ENCODE results near the gene HOXD4. TPM values are rescaled to one million over a fixed set of nuclear protein-coding genes. Genes with fewer than 3 reads are reported as not detected.

The HOXD4 gene
- total RNA-seq, 1 experiment from 2014 or later = 1.2 TPM

DNA sequence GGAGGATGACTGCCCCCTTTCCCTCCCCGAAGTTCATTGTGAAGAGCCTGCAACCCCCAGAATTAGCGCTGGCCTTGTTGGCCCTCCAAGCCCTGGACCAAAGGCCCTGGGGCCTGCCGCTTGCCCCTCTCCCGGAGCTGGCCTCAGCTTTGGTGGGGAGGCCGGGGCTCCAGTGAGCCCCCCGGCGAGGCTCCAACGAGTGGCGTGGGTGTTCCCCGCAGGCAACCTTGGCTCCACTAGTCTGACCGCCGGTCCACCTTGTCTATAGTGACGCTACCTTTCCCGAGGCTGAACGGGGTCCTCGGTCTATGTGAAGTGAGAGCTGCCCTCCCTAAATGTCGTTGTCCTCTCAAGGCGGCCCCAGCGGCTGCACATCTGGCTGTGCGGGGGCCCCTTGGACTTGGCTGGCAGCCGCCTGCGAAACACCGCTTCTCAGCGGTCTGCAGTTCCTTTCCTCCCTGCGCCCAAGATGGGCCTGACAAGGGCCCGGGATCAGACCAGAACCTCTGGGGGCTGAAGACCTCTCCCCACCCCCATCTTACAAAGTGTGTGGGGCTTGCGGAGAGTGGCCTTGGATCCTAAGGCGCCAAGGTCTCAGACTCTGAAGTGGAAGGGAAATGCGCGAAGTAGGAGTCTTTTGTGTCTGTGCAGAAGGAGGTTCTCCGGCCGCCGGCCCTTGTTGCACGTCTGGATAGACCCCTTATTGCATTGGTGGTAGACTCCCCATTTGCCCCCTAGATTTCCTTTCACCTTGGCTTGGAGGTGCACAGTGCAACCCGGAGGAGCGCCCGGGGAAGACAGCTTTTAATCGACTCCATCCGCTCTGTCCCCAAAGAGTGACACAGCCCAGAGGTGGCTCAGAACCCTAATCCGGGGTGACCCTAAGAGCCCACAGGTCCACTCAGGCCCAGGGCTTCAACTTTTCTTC, 38.7 kb upstream of the HOXD4 start:
- Histone ChIP-seq H3K36me3 (ENCODE audit: control insufficient read depth, insufficient read depth, low read length) (no peaks in the 10 kb centered on the region), H3K4me3 (ENCODE audit: low read depth, low read length) (no peak overlapping the region), H3K9me3 (no peaks in the 10 kb centered on the region), H3K4me1 (no peaks in the 10 kb centered on the region), H3K27me3 (replicated peaks; ENCODE audit: control insufficient read depth, insufficient read depth, low read length) (peaks cover 7% of the 10 kb centered on the region)
- no peak for DNase-seq
- Mint-ChIP-seq H3K36me3 (ENCODE audit: insufficient read depth, unreplicated experiment) (no peaks in the 10 kb centered on the region), H3K4me1 (ENCODE audit: low read depth, unreplicated experiment) (no peaks in the 10 kb centered on the region), H3K27ac (ENCODE audit: unreplicated experiment) (no peak overlapping the region), H3K4me3 (ENCODE audit: unreplicated experiment) (no peak overlapping the region), H3K9me3 (ENCODE audit: unreplicated experiment) (no peaks in the 10 kb centered on the region), H3K27me3 (ENCODE audit: insufficient read depth, unreplicated experiment) (peaks cover 54% of the 10 kb centered on the region)
- intact Hi-C loops (cut with micrococcal nuclease; ENCODE audit: unreplicated experiment) = no loop called here
- no TSS peak for BruUV-seq (replicated peaks)
- ChIA-PET CTCF (interaction anchor here (0.6 to 1.6 kb wide), 3 partner anchors 9 to 539 kb away, joined by 3 to 5 read pairs (median 3); no protein-coding TSS in a partner anchor), POLR2A (no interaction called here)
- TF ChIP-seq, protein P1, sequence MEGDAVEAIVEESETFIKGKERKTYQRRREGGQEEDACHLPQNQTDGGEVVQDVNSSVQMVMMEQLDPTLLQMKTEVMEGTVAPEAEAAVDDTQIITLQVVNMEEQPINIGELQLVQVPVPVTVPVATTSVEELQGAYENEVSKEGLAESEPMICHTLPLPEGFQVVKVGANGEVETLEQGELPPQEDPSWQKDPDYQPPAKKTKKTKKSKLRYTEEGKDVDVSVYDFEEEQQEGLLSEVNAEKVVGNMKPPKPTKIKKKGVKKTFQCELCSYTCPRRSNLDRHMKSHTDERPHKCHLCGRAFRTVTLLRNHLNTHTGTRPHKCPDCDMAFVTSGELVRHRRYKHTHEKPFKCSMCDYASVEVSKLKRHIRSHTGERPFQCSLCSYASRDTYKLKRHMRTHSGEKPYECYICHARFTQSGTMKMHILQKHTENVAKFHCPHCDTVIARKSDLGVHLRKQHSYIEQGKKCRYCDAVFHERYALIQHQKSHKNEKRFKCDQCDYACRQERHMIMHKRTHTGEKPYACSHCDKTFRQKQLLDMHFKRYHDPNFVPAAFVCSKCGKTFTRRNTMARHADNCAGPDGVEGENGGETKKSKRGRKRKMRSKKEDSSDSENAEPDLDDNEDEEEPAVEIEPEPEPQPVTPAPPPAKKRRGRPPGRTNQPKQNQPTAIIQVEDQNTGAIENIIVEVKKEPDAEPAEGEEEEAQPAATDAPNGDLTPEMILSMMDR (IDR thresholded peaks at IDR 0.05; ENCODE audit: insufficient read depth in 1 of 2, low read depth in 1 of 2, low read length in 1 of 2, severe bottlenecking in 1 of 2, unreplicated experiment in 1 of 2) = no peak

DNA sequence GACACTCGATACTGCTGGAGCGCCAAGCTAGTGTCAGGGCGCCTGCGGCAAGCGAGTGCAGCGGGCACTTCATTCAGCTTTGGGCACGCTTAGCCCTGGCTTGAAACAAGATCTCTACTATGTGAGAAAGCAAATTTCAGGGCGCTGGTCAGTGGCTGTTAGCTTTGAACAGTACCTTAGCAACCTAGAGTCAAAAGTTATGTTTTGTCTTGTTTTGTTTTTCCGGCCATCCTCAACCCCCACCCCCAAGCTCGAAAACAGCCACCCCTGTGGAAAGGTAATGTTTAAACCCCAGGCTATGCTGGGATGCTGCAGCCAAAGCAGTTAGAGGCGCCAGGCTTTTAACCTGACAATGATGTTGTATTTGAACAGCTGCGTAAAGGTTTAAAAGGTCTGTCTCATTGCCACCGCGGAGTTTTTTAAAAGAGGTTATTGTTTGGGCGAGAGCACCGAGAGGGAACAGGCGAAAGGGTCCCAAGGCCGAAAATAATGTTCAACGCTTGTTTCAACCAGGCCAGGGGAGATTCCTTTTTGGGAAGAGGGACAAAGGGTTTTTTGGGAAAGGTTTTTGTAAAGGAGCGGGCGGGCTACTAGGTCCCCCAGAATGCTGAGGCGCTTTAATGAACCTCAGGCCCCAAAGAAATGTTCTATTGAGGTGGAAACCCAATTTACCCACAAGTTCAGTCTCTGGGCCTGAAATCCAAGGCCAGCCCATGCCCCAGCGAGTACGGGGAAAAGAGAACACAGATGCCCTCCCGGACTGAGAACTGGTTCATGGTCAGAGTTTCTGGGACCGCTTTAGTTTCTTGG, 37.0 kb upstream of the HOXD4 start:
- ChIA-PET POLR2A (no interaction called here), CTCF (no interaction called here)
- Mint-ChIP-seq H3K27ac (ENCODE audit: unreplicated experiment) (no peak overlapping the region), H3K27me3 (ENCODE audit: insufficient read depth, unreplicated experiment) (peaks cover 58% of the 10 kb centered on the region), H3K4me1 (ENCODE audit: low read depth, unreplicated experiment) (no peaks in the 10 kb centered on the region), H3K9me3 (ENCODE audit: unreplicated experiment) (no peaks in the 10 kb centered on the region), H3K36me3 (ENCODE audit: insufficient read depth, unreplicated experiment) (no peaks in the 10 kb centered on the region), H3K4me3 (ENCODE audit: unreplicated experiment) (peak overlapping the region; percentile 5)
- no TSS peak for BruUV-seq (replicated peaks)
- TF ChIP-seq, protein P1 (IDR thresholded peaks at IDR 0.05; ENCODE audit: insufficient read depth in 1 of 2, low read depth in 1 of 2, low read length in 1 of 2, severe bottlenecking in 1 of 2, unreplicated experiment in 1 of 2) = no peak
- Histone ChIP-seq H3K4me3 (ENCODE audit: low read depth, low read length) (no peak overlapping the region), H3K9me3 (no peaks in the 10 kb centered on the region), H3K36me3 (ENCODE audit: control insufficient read depth, insufficient read depth, low read length) (no peaks in the 10 kb centered on the region), H3K27me3 (replicated peaks; ENCODE audit: control insufficient read depth, insufficient read depth, low read length) (peaks cover 8% of the 10 kb centered on the region), H3K4me1 (no peaks in the 10 kb centered on the region)
- no peak for DNase-seq
- intact Hi-C loops (cut with micrococcal nuclease; ENCODE audit: unreplicated experiment) = no loop called here

DNA sequence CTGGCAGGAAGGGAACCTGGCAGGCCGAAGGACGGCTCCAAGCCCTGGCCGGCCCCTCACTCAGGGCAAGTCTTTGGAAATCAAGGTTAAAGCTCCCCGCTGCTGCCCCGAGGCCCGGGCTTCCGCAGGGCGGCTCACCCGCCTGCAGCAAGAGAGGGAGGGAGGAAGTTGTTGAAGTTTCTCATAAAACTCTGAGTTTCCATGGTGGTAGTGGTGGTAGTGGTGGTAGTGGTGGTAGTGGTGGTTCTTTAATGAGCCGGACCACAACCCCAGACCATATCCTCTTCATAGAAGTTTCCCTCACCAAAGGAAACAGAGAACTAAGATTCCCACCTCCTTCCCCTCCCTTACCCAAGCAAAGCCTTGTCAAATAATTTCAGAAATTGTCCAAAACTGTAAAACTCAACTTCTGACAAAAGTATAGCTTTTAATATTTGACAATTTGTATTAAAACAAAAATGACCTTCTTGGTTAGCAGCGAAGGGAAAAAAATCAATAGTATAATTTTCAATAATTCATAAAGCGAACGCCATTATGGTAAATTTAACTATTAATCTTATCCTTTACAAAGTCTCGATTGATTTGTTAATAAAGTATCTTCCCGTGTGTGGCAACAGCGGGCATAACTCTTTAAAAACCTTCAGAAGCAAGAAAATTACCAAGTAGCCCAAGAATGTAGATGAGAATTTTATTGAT, 36.3 kb upstream of the HOXD4 start:
- CTCF ChIA-PET = no interaction called here
- no peaks in the 10 kb centered on the region for H3K36me3 Mint-ChIP-seq (ENCODE audit: insufficient read depth, unreplicated experiment)
- peaks cover 8% of the 10 kb centered on the region for H3K27me3 ChIP-seq (replicated peaks; ENCODE audit: control insufficient read depth, insufficient read depth, low read length)
- DNase-seq = no peak
- no TSS peak for BruUV-seq (replicated peaks)
- H3K4me1 Mint-ChIP-seq (ENCODE audit: low read depth, unreplicated experiment) = no peaks in the 10 kb centered on the region
- POLR2A ChIA-PET = no interaction called here
- no peak overlapping the region for H3K4me3 ChIP-seq (ENCODE audit: low read depth, low read length)
- no peaks in the 10 kb centered on the region for H3K4me1 ChIP-seq
- no peaks in the 10 kb centered on the region for H3K9me3 ChIP-seq
- no peaks in the 10 kb centered on the region for H3K9me3 Mint-ChIP-seq (ENCODE audit: unreplicated experiment)
- H3K27me3 Mint-ChIP-seq (ENCODE audit: insufficient read depth, unreplicated experiment) = peaks cover 58% of the 10 kb centered on the region
- H3K36me3 ChIP-seq (ENCODE audit: control insufficient read depth, insufficient read depth, low read length) = no peaks in the 10 kb centered on the region
- intact Hi-C loops (cut with micrococcal nuclease; ENCODE audit: unreplicated experiment) = no loop called here
- no peak overlapping the region for H3K27ac Mint-ChIP-seq (ENCODE audit: unreplicated experiment)
- H3K4me3 Mint-ChIP-seq (ENCODE audit: unreplicated experiment) = no peak overlapping the region
- TF ChIP-seq, protein P1 (IDR thresholded peaks at IDR 0.05; ENCODE audit: insufficient read depth in 1 of 2, low read depth in 1 of 2, low read length in 1 of 2, severe bottlenecking in 1 of 2, unreplicated experiment in 1 of 2) = no peak
